ENCODE data around the gene ALOX15B. TPM values are rescaled to one million over a fixed set of nuclear protein-coding genes. Genes with fewer than 3 reads are reported as not detected.
A peak's percentile ranks its signal among the peaks of the same experiment; 100 is the strongest.

Gene ALOX15B
- total RNA-seq, 1 donor from 2014 or later, result not detected

GRCh38 chr17:8016632-8017424 is 22.0 kb upstream of the ALOX15B start:
- no peaks in the 10 kb centered on the region for H3K9me3 Mint-ChIP-seq (ENCODE audit: unreplicated experiment)
- H4K20me1 ChIP-seq (ENCODE audit: insufficient read depth, low read length), result no peaks in the 10 kb centered on the region
- H3K36me3 Mint-ChIP-seq (ENCODE audit: low read depth, unreplicated experiment), result no peaks in the 10 kb centered on the region
- H3K4me1 ChIP-seq (ENCODE audit: insufficient read depth, low read length), result peaks cover 7% of the 10 kb centered on the region
- no peak overlapping the region for H3K27ac Mint-ChIP-seq (ENCODE audit: unreplicated experiment)
- peaks cover 18% of the 10 kb centered on the region for H3K4me1 Mint-ChIP-seq (ENCODE audit: low read depth, unreplicated experiment)
- peak overlapping the region; percentile 81 for H3K4me2 ChIP-seq (ENCODE audit: low read length)
- TF ChIP-seq, protein P1, sequence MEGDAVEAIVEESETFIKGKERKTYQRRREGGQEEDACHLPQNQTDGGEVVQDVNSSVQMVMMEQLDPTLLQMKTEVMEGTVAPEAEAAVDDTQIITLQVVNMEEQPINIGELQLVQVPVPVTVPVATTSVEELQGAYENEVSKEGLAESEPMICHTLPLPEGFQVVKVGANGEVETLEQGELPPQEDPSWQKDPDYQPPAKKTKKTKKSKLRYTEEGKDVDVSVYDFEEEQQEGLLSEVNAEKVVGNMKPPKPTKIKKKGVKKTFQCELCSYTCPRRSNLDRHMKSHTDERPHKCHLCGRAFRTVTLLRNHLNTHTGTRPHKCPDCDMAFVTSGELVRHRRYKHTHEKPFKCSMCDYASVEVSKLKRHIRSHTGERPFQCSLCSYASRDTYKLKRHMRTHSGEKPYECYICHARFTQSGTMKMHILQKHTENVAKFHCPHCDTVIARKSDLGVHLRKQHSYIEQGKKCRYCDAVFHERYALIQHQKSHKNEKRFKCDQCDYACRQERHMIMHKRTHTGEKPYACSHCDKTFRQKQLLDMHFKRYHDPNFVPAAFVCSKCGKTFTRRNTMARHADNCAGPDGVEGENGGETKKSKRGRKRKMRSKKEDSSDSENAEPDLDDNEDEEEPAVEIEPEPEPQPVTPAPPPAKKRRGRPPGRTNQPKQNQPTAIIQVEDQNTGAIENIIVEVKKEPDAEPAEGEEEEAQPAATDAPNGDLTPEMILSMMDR (IDR thresholded peaks at IDR 0.05; ENCODE audit: insufficient read depth, low read depth, low read length), result peak; percentile 47
- TF ChIP-seq EZH2 (IDR thresholded peaks at IDR 0.05; ENCODE audit: insufficient read depth, low read length), result no peak
- no peak overlapping the region for H3K27ac ChIP-seq (ENCODE audit: low read depth, low read length)
- peak overlapping the region; percentile 76 for H3K4me3 Mint-ChIP-seq (ENCODE audit: unreplicated experiment)
- no peak for DNase-seq (ENCODE audit: low read depth)
- peaks cover 46% of the 10 kb centered on the region for H3K27me3 Mint-ChIP-seq (ENCODE audit: low read depth, unreplicated experiment)
- no peak for FAIRE-seq
- no peaks in the 10 kb centered on the region for H3K9me3 ChIP-seq (ENCODE audit: insufficient read depth, low read depth, low read length)
- H3K9ac ChIP-seq (ENCODE audit: low read length), result no peak overlapping the region
- H3K4me3 ChIP-seq (ENCODE audit: insufficient read depth, low read depth, low read length), result no peak overlapping the region
- peaks cover 13% of the 10 kb centered on the region for H3K27me3 ChIP-seq (ENCODE audit: insufficient read depth, low read length)
- no peaks in the 10 kb centered on the region for H3K79me2 ChIP-seq (ENCODE audit: insufficient read depth, low read length)
- H3K36me3 ChIP-seq (ENCODE audit: insufficient read depth, low read length), result no peaks in the 10 kb centered on the region
- peak overlapping the region; percentile 63 for H2AFZ ChIP-seq (ENCODE audit: low read depth, low read length)

DNA sequence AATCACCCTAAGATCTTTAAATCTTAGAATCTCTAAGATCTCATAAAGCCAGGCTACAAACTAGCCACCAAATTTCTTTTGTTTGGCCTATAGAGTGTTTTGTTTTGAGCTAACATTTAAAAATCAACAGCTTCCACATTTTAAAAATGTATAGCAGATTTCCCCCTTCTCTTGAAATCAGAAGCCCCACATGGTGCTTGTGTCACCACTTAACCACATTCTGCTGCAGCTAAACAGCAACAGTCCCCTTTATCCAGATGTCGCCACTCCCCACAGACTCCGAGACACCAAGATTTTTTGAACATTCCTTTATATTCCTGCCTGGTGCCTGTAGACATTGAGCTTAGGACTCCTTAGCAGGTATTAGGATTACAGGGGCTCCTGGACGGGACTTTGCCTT is 20.4 kb upstream of the ALOX15B start:
- H3K9me3 Mint-ChIP-seq (ENCODE audit: unreplicated experiment), result no peaks in the 10 kb centered on the region
- no peaks in the 10 kb centered on the region for H4K20me1 ChIP-seq (ENCODE audit: insufficient read depth, low read length)
- H2AFZ ChIP-seq (ENCODE audit: low read depth, low read length), result no peak overlapping the region
- peaks cover 32% of the 10 kb centered on the region for H3K27me3 Mint-ChIP-seq (ENCODE audit: low read depth, unreplicated experiment)
- no peaks in the 10 kb centered on the region for H3K36me3 Mint-ChIP-seq (ENCODE audit: low read depth, unreplicated experiment)
- FAIRE-seq (no peak), DNase-seq (ENCODE audit: low read depth) (no peak)
- H3K4me3 Mint-ChIP-seq (ENCODE audit: unreplicated experiment), result no peak overlapping the region
- TF ChIP-seq EZH2 (IDR thresholded peaks at IDR 0.05; ENCODE audit: insufficient read depth, low read length), result no peak
- TF ChIP-seq, protein P1 (IDR thresholded peaks at IDR 0.05; ENCODE audit: insufficient read depth, low read depth, low read length), result no peak
- H3K27ac Mint-ChIP-seq (ENCODE audit: unreplicated experiment), result no peak overlapping the region
- H3K4me2 ChIP-seq (ENCODE audit: low read length), result no peak overlapping the region
- no peaks in the 10 kb centered on the region for H3K9me3 ChIP-seq (ENCODE audit: insufficient read depth, low read depth, low read length)
- peaks cover 7% of the 10 kb centered on the region for H3K4me1 ChIP-seq (ENCODE audit: insufficient read depth, low read length)
- peaks cover 27% of the 10 kb centered on the region for H3K4me1 Mint-ChIP-seq (ENCODE audit: low read depth, unreplicated experiment)
- H3K79me2 ChIP-seq (ENCODE audit: insufficient read depth, low read length), result no peaks in the 10 kb centered on the region
- H3K27me3 ChIP-seq (ENCODE audit: insufficient read depth, low read length), result peaks cover 13% of the 10 kb centered on the region
- H3K27ac ChIP-seq (ENCODE audit: low read depth, low read length), result no peak overlapping the region
- H3K36me3 ChIP-seq (ENCODE audit: insufficient read depth, low read length), result no peaks in the 10 kb centered on the region
- no peak overlapping the region for H3K4me3 ChIP-seq (ENCODE audit: insufficient read depth, low read depth, low read length)
- no peak overlapping the region for H3K9ac ChIP-seq (ENCODE audit: low read length)

DNA sequence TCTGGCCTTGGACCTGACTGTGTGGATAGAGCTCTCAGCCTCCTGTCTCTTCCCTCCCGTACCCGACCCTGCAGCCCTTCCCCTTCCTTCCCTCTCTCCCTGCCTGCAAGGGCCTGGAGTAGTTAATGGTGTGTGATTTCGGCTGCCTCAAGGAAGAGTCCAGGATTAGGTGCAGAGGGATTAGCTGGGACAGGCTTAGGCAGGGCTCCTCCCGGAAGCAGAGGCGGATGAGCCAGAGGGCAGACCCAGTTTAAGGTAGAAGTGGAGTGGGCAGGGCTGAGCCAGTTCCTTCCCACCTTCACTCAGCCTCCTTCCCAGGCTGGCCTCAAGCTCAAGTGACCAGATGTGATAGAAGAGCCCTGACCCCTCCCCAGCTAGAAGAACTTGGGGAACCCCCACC is 19.7 kb upstream of the ALOX15B start:
- H3K4me3 Mint-ChIP-seq (ENCODE audit: unreplicated experiment), result no peak overlapping the region
- H3K36me3 Mint-ChIP-seq (ENCODE audit: low read depth, unreplicated experiment), result no peaks in the 10 kb centered on the region
- TF ChIP-seq EZH2 (IDR thresholded peaks at IDR 0.05; ENCODE audit: insufficient read depth, low read length), result no peak
- TF ChIP-seq, protein P1 (IDR thresholded peaks at IDR 0.05; ENCODE audit: insufficient read depth, low read depth, low read length), result no peak
- H3K9ac ChIP-seq (ENCODE audit: low read length), result no peak overlapping the region
- no peak for FAIRE-seq
- H3K4me3 ChIP-seq (ENCODE audit: insufficient read depth, low read depth, low read length), result no peak overlapping the region
- no peak overlapping the region for H3K27ac Mint-ChIP-seq (ENCODE audit: unreplicated experiment)
- H3K4me1 Mint-ChIP-seq (ENCODE audit: low read depth, unreplicated experiment), result peaks cover 27% of the 10 kb centered on the region
- no peaks in the 10 kb centered on the region for H3K36me3 ChIP-seq (ENCODE audit: insufficient read depth, low read length)
- H3K9me3 ChIP-seq (ENCODE audit: insufficient read depth, low read depth, low read length), result no peaks in the 10 kb centered on the region
- no peak overlapping the region for H3K27ac ChIP-seq (ENCODE audit: low read depth, low read length)
- H3K4me1 ChIP-seq (ENCODE audit: insufficient read depth, low read length), result peaks cover 7% of the 10 kb centered on the region
- H3K27me3 ChIP-seq (ENCODE audit: insufficient read depth, low read length), result peaks cover 13% of the 10 kb centered on the region
- H3K79me2 ChIP-seq (ENCODE audit: insufficient read depth, low read length), result no peaks in the 10 kb centered on the region
- no peak for DNase-seq (ENCODE audit: low read depth)
- no peaks in the 10 kb centered on the region for H4K20me1 ChIP-seq (ENCODE audit: insufficient read depth, low read length)
- H3K9me3 Mint-ChIP-seq (ENCODE audit: unreplicated experiment), result no peaks in the 10 kb centered on the region
- H2AFZ ChIP-seq (ENCODE audit: low read depth, low read length), result no peak overlapping the region
- H3K4me2 ChIP-seq (ENCODE audit: low read length), result no peak overlapping the region
- H3K27me3 Mint-ChIP-seq (ENCODE audit: low read depth, unreplicated experiment), result peaks cover 24% of the 10 kb centered on the region

All from astrocyte (in vitro differentiated cells and primary cell).